GM19328 (cell line): ENCODE data around the gene ARF3.
A peak's percentile ranks its signal among the peaks of the same experiment; 100 is the strongest.

Experiments
- ATAC-seq: cut with Tn5 transposase; IDR thresholded peaks from one replicate; pipeline ENCODE4 v1.9.1; 2021; ENCODE audit warnings: mild to moderate bottlenecking, moderate library complexity; ENCODE audit not compliant: unreplicated experiment

The ARF3 gene

DNA sequence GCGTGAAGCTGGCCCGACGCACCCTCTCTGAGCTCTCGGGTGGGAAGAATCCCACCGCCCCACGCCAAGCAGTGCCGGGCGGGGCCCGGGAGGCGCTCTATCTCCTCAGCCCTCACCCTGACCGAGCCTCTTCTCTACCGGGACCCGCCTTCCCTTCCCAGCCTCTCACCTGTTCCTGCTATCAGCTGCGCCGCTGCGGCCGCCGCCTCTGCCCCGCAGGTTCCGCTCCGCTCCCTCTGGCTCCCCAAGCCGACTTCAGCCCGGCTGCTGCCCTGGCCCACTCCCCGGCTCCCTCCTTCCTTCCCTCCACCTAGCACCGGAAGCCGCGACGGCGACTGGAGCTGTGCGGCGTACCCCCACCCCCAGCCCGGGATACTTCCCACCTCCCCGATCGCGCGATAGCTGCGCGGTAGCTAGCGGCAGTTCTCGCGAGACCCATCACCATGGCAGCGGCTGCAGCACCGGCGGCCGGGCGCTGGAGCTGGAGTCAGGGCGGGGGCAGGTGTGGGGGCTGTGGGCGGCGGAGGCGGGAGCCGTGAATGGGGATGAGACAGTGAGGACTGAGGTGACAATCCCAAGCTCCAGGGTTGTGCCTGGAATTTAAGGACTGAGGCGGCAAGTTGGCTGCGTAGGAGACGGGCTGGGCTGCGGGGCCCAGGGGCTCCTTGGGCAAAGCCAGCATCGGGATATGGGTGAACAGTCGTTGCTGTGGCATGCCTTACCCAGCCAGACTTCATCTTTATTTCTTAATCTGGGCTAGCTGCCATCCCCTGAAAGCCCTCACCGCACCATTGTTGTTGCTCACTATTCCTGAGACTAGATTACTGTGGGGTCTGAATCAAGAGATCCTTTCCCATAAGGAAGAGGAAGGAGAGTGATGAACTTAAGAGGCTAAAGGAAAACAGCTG lies at the start of gene ARF3:
Gene ARF3, minus strand, starts transcription at position 347 of the 908 bp plus-strand sequence. CDS start 16,392 bp downstream, outside the sequence.
- ATAC-seq: peak; percentile 90

DNA sequence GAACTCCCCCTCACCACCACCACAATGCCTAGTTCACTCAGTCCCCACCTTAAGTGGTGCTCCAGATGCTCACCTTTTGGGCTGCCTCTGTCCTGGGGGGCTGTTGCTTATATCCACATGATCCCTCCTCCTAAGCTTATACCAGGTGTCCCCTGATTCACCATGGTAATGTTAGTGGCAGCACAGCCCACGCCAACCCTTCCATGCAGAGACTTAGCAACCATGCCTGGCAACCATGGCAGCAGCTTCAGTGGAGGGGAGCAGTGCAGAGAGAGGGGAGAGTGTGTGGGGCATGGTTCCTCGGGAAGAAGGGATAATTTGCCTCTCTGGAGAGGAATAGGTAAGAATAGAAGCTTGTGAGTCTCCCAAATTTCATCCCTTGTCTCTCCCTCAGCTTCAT lies 43.1 kb upstream of the ARF3 start:
- ATAC-seq: no peak

- no peak for ATAC-seq
Observed at GRCh38 chr12:48999371-49000131, 42.3 kb upstream of the ARF3 start, which contains the start of gene DDN. TSS of gene DDN (minus strand) at chr12:48999375. CDS start at chr12:48999287, 88 bp downstream.

DNA sequence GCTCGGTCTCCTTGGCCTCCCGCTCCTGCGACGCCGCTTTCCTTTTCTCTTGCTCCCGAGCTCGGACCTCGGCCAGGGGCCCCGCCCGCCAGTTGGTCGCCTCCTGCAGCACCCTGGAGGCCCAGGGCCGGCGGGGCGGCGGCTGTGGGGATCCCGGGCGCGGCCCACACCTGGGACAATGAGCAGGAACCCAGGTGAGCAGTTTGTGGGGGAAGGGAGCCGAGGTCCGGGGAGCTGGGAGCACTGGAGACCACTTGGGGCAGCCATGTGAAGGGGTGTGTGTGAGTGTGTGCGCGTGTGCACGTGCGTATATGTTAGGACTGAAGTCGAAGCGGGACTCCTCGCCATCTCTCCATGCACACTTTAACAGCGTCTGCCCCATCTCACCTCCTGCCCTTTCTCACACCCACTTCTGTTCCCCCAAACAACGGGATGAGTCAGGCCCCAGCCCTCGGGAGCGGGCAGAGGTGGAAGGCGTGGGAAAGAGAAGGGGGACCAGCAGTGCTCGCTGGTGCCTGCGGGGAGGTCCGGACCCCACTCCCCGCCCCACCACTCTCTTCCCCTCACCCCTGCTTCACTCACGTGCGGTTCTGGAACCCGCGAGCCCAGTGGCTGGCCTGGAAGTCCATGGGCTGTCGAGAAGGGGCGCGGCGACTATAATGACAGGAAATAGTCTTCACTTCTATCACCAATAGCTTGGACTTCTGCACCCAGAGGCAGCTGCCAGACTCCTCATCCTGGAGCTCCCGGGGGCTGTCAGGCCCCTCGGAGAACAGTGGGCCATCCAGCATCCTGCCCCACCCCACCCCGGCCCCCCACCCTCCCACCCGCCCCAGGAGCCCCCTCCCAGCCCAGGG lies 41.4 kb upstream of the ARF3 start:
- ATAC-seq: no peak

GRCh38 chr12:48997719-48998496 lies 40.6 kb upstream of the ARF3 start:
- no peak for ATAC-seq

DNA sequence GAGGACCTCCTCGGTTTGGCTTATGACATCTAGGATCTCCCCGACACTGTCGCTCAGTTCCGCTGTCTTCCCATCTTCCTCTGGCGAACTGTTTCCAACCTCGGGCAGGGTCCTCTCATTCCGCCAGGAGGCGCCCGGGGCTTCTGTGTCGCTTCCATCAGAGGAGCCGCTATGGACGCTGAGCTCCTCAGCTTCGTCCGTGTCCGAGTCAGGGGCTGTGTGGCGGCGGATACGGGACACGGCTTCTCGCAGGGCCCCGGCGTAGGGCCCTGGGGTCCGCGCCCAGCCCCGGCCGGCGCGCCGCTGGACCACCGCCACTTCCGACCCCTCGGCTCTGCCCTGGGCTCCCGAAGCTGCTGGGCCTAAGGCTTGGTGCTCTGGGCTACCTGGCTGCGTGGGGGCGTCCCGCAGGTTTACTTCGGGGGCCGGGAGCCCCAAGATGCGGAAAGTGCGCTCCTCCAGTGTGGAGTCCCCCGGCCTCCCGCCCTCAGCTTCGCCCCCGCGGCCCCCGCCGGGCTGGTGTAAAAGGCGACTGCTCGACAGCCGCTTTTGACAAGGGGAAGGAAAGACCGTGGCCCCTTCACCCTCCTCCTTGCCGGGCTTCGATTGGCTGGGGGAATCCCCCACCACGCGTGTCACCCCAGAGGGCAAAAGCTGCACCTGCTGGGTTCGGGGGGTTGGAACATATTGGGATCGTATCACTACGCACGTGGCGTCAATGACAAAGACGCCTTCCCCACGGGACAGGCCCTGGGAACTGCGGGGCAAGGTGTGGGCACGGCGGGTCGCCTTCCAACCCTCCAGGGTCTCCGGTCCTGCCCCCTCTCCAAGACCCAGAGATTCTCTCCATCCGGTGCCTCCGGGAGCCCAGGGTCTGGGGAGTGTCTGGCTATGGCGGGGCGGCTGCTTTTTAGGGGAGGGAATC lies 39.8 kb upstream of the ARF3 start:
- no peak for ATAC-seq

GRCh38 chr12:48995086-48995879 lies 38.0 kb upstream of the ARF3 start:
- ATAC-seq: no peak

DNA sequence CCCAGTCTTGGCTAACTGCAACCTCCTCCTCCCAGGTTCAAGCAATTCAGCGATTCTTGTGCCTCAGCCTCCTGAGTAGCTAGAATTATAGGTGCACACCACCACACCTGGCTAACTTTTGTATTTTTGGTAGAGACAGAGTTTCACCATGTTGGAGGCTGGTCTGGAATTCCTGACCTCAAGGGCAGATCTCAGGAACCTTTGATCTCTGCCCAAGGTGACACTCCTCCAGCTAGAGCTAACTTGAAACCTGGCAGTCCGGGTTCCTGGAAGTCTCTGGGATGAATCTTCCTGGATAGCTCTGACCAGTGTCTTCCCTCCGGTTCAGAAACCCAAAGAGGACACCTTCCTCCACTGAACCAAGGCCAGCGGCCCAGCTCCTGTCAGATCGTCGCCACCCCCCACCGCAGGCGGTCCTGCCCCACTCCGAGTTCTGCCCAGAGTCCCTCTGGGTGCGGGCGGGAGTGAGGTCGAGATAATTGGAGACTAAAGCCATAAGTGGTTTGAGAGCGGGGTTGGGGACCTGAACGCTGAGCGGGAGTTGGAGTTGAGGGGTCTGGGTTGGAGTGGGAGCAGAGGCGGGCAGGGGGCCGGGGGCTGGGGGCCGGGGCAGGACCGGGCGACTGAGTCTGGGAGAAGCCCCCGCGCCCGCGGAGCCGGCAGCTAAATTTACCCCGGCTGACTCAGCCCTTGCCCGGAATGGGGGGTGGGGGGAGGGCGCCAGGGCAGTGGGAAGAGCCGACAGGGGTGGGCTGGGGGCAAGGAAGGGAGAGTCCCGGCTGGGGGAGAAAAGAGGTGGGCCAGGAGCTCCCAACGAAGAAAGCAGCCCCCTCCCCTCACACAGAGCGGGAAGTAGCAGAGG lies 37.2 kb upstream of the ARF3 start:
- no peak for ATAC-seq

- no peak for ATAC-seq
Observed at GRCh38 chr12:48993787-48994186, 36.5 kb upstream of the ARF3 start.

GRCh38 chr12:48991247-48992050 lies 34.2 kb upstream of the ARF3 start:
- ATAC-seq: no peak

- ATAC-seq: no peak
Observed at GRCh38 chr12:48990552-48990951, 33.3 kb upstream of the ARF3 start.

DNA sequence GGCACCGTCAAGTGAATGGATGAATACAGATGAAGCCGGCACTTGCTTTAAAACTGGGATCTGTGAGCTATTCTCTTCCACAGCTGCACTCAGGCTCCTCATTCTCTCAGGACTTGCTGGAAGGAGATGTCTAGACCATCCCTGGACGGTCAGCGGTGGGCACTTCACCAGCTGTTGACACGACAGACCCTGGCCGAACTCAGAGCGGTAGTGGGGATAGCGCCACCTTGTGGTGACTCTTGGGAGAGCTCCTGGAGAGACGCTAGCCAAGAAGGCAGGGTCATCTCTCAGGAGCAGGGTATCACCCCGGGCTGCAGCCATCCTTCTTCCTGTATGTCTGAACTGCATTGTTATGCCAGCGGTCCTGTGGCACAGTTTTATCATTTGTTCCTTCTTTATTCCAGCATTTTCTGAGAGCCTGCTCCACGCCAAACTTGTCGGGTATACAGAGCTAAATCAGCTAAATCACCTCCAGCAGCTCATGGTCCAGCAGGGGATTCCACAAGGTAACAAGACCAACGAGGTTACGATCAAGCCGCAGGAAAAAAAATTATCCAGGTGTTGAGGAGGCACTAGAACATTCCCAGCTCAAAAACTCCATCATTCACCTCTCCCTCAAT lies 30.9 kb upstream of the ARF3 start:
- no peak for ATAC-seq

GRCh38 chr12:48986720-48987291 lies 29.5 kb upstream of the ARF3 start:
- no peak for ATAC-seq

DNA sequence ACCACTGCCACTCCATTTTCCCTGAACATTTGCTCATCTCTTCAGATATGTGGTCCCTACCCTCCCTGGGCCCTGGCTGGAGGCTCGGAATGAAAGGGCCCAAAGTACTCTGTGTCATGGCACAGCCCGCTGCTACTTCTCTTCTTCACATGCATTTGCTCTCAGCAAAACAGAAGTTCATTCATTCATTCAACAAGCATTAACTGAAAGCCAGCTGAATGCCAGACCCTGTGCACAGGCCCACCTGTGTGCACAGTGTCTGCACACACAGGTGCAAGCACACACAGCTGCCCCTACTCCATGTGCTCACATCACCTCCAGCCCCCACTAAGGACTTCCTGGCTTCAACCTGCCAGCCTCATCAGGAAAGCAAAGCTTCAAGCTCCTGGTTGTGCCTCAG lies 28.6 kb upstream of the ARF3 start:
- no peak for ATAC-seq

DNA sequence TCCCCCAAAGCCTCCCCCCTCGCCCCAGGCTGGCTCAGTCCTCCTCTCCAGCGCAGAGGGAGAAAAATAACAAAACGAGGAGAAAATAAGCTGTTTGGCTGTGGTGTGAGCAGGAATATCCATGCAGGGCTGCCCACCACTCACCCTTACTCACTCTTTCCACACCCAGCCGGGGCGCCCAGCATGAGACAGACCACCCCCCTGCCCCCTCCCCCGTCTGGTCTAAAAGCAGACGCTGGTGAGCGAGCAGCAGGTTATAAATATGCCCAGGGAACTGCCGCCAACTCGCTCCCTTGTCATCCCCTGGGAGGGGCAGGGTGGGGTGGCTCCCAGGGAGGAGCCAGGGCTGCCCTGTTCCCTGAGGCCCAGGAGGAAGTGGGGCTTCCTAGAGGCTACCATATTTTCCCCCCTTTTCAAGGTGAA lies 28.2 kb upstream of the ARF3 start:
- ATAC-seq: no peak
